ENCODE data around the gene CHST15.

DNA sequence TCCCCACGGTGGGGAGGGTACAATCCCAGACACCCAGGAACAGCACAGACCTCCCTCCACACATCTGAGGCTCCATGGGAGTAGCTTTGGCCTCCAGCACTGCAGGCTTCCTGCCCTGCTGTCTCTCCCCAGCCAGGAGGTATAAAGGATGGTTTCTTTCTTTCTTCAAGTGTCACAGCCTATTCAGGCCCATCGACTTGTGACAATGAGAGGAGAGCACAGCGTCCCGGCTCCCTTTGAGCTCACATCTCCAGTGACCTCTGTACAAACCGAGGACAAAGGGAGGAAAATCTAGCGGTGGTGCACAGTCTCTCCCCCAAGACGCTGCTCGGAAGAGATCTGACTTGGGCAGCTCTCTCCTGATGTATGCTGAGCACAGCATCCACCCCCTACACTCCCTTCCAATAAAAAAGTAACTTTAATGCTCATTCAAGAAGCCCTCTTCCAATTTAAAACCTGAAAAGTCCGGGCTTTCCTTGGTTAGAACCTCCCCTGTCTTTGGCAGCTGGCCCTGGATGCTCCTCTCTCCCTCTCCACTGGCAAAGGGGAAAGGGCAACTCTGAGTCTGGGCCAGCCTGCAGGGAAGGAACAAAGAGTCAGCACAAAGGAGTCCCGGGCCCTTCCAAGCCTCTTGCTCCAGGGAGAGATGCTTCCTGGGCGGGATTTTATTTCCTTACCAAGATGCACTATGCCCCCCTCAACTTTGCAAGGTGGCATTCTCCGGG, 18.0 kb downstream of the CHST15 start:
- TF ChIP-seq, protein P1, sequence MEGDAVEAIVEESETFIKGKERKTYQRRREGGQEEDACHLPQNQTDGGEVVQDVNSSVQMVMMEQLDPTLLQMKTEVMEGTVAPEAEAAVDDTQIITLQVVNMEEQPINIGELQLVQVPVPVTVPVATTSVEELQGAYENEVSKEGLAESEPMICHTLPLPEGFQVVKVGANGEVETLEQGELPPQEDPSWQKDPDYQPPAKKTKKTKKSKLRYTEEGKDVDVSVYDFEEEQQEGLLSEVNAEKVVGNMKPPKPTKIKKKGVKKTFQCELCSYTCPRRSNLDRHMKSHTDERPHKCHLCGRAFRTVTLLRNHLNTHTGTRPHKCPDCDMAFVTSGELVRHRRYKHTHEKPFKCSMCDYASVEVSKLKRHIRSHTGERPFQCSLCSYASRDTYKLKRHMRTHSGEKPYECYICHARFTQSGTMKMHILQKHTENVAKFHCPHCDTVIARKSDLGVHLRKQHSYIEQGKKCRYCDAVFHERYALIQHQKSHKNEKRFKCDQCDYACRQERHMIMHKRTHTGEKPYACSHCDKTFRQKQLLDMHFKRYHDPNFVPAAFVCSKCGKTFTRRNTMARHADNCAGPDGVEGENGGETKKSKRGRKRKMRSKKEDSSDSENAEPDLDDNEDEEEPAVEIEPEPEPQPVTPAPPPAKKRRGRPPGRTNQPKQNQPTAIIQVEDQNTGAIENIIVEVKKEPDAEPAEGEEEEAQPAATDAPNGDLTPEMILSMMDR (IDR thresholded peaks at IDR 0.05), result no peak
- TF ChIP-seq POLR2AphosphoS5 (IDR thresholded peaks at IDR 0.05; ENCODE audit: insufficient read depth in 1 of 2, low read depth in 1 of 2), result no peak

Data from vagina (tissue), 2 donors.